PFSK-1 (cell line): ENCODE results near the gene NPAS1.

Experiments
- POLR2AphosphoS5 ChIP-seq: IDR thresholded peaks from 2 replicates; pipeline ENCODE4 v1.6.1; 2012; ENCODE audit warnings: low read depth, mild to moderate bottlenecking, control low read depth, low read length, moderate library complexity
- REST ChIP-seq, 2 experiments: IDR thresholded peaks; 2 replicates each; pipeline versions ENCODE4 v1.6.1 to v1.8.0; 2011 to 2012; ENCODE audit warnings: low read depth in 2 of 2, low read length in 2 of 2, control low read depth in 1 of 2, inconsistent platforms in 1 of 2, mild to moderate bottlenecking in 1 of 2, moderate library complexity in 1 of 2; ENCODE audit not compliant: insufficient read depth in 1 of 2

- TF ChIP-seq REST (IDR thresholded peaks at IDR 0.05; ENCODE audit: insufficient read depth in 1 of 2, low read depth in 2 of 2, low read length in 2 of 2) (no peak), POLR2AphosphoS5 (no peak)
These were observed 26.0 kb upstream of the NPAS1 start for GRCh38 chr19:46993622-46994021.
